ENCODE measurements around the gene CYP19A1. TPM values are rescaled to one million over a fixed set of nuclear protein-coding genes. Genes with fewer than 3 reads are reported as not detected.
A peak's percentile ranks its signal among the peaks of the same experiment; 100 is the strongest.

Gene CYP19A1
- total and polyA plus RNA-seq, 9 of the 15 experiments (the other 6 are each of a cell fraction or from before 2014, with no cell fraction given): 0.16 to 0.63 (median 0.47) TPM; not detected in 3

GRCh38 chr15:51363383-51363782 lies 25.0 kb upstream of the CYP19A1 start:
- H3K4me1 ChIP-seq (replicated peaks in 1 of 2; ENCODE audit: control insufficient read depth in 2 of 2, insufficient read depth in 2 of 2, low read length in 2 of 2): no peaks in the 10 kb centered on the region
- intact Hi-C loops (cut with micrococcal nuclease): no loop called here
- DNase-seq (ENCODE audit: extremely low read depth in 1 of 4, low spot score in 3 of 4): no peak
- in situ Hi-C loops (cut with MboI): no loop called here
- POLR2A ChIA-PET: interaction anchor here (0.6 to 1.2 kb wide), 2 partner anchors 17 to 1195 kb away, joined by 3 to 4 read pairs; no protein-coding TSS in a partner anchor
- no peak overlapping the region for H3K27ac ChIP-seq (ENCODE audit: extremely low read depth, low read depth, low read length)
- no peaks in the 10 kb centered on the region for H3K36me3 ChIP-seq (ENCODE audit: control insufficient read depth, insufficient read depth, low read length)
- no peak overlapping the region for H3K9ac ChIP-seq (ENCODE audit: insufficient read depth in 1 of 2, low read depth in 2 of 2, low read length in 2 of 2)
- H3K9me1 ChIP-seq (ENCODE audit: control insufficient read depth, insufficient read depth, low read length): no peaks in the 10 kb centered on the region
- WGBS (ENCODE audit: insufficient coverage, low coverage, missing lambda C conversion rate): 1% methylated on average over 9 of the region's 9 CpGs
- CTCF ChIA-PET (ENCODE audit: low intra/inter-chr PET ratio): no interaction called here
- peaks cover 22 to 24% of the 10 kb centered on the region in 2 experiments for H3K27me3 ChIP-seq (ENCODE audit: control insufficient read depth in 2 of 2, insufficient read depth in 2 of 2, low read length in 2 of 2)
- H3K79me2 ChIP-seq (ENCODE audit: control insufficient read depth, insufficient read depth, low read length): no peaks in the 10 kb centered on the region
- H3K4me3 ChIP-seq: no peak overlapping the region
- no TSS peak for BruUV-seq (replicated peaks)
- TF ChIP-seq SPI1 (IDR thresholded peaks at IDR 0.05; ENCODE audit: borderline replicate concordance, low read depth, low read length) (no peak), SMARCA5 (IDR thresholded peaks at IDR 0.05) (no peak), ZNF707 (CRISPR knock-in tag; conservative IDR thresholded peaks at IDR 0.05) (no peak)
- H4K20me1 ChIP-seq (replicated peaks; ENCODE audit: control insufficient read depth, insufficient read depth, low read length): 0 out of 2 replicates have a peak, but pooled peaks cover 4% of the 10 kb centered on the region
- H3K4me2 ChIP-seq (ENCODE audit: insufficient read depth, low read length): no peak overlapping the region
- H2AFZ ChIP-seq (ENCODE audit: low read depth, low read length): no peak overlapping the region
- ATAC-seq: no peak
- no peak for FAIRE-seq
- no peaks in the 10 kb centered on the region for H3K9me3 ChIP-seq (replicated peaks; ENCODE audit: control insufficient read depth, insufficient read depth, low read depth, low read length)

DNA sequence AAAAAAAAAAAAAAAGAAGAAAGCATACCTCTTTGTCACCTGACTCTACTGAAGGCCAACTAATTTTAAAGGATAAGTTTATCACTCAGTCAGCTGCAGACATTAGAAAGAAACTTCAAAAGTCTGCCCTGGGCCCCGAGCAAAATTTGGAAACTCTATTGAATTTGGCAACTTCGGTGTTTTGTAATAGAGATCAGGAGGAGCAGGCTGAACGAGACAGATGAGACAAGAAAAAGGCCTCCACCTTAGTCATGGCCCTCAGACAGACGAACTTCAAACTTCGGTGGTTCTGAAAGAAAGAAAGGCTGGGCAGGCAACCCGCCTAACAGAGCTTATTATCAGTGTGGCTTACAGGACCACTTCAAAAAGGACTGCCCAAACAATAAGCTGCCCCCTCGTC lies 21.6 kb upstream of the CYP19A1 start:
- intact Hi-C loops (cut with micrococcal nuclease): no loop called here

More for the DNA sequence above, 21.6 kb upstream of the CYP19A1 start:
- H3K36me3 ChIP-seq (ENCODE audit: control insufficient read depth, insufficient read depth, low read length): no peaks in the 10 kb centered on the region
- in situ Hi-C loops (cut with MboI): no loop called here
- peaks cover 21 to 22% of the 10 kb centered on the region in 2 experiments; a peak in 4 of 5 replicates for H3K27me3 ChIP-seq (ENCODE audit: control insufficient read depth in 2 of 2, insufficient read depth in 2 of 2, low read length in 2 of 2)
- no peak for ATAC-seq
- H3K4me1 ChIP-seq (replicated peaks in 1 of 2; ENCODE audit: control insufficient read depth in 2 of 2, insufficient read depth in 2 of 2, low read length in 2 of 2): no peaks in the 10 kb centered on the region
- no peak for FAIRE-seq
- 3% methylated on average over 7 of the region's 7 CpGs for WGBS (ENCODE audit: insufficient coverage, low coverage, missing lambda C conversion rate)
- H3K4me2 ChIP-seq (ENCODE audit: insufficient read depth, low read length): no peak overlapping the region
- H3K4me3 ChIP-seq: no peak overlapping the region
- TF ChIP-seq CEBPB (tag; IDR thresholded peaks at IDR 0.05): peak; percentile 70
- no peak for TF ChIP-seq ELF4 (CRISPR knock-in tag; IDR thresholded peaks at IDR 0.05)
- no TSS peak for BruUV-seq (replicated peaks)
- H3K9me3 ChIP-seq (replicated peaks; ENCODE audit: control insufficient read depth, insufficient read depth, low read depth, low read length): no peaks in the 10 kb centered on the region
- no peak overlapping the region for H3K27ac ChIP-seq (ENCODE audit: extremely low read depth, low read depth, low read length)
- H4K20me1 ChIP-seq (replicated peaks; ENCODE audit: control insufficient read depth, insufficient read depth, low read length): no peaks in the 10 kb centered on the region
- CTCF ChIA-PET (ENCODE audit: low intra/inter-chr PET ratio): no interaction called here
- no peak overlapping the region for H2AFZ ChIP-seq (ENCODE audit: low read depth, low read length)
- no peak for DNase-seq (ENCODE audit: extremely low read depth in 1 of 4, low spot score in 3 of 4)
- no peak overlapping the region for H3K9ac ChIP-seq (ENCODE audit: insufficient read depth in 1 of 2, low read depth in 2 of 2, low read length in 2 of 2)
- no peaks in the 10 kb centered on the region for H3K79me2 ChIP-seq (ENCODE audit: control insufficient read depth, insufficient read depth, low read length)
- POLR2A ChIA-PET: no interaction called here
- no peaks in the 10 kb centered on the region for H3K9me1 ChIP-seq (ENCODE audit: control insufficient read depth, insufficient read depth, low read length)

Measured in K562 (cell line).